HFF-Myc (cell line): Measurements from ENCODE around the gene KCNQ2.

Experiments
- DNase-seq: peaks from one replicate; pipeline ENCODE4 v3.0.0-alpha.2; 2011; ENCODE audit warnings: low read depth; ENCODE audit errors: extremely low read depth
- H3K4me3 ChIP-seq: replicated peaks from 2 replicates; pipeline ENCODE4 v1.5.1; 2011; ENCODE audit warnings: low read depth, mild to moderate bottlenecking, control low read depth, low read length
- TF ChIP-seq, protein P1 (sequence below): IDR thresholded peaks from 2 replicates; pipeline ENCODE4 v1.5.1; 2012; ENCODE audit warnings: mild to moderate bottlenecking, low read depth, low read length, control low read depth; ENCODE audit errors: missing control alignments

The KCNQ2 gene

DNA sequence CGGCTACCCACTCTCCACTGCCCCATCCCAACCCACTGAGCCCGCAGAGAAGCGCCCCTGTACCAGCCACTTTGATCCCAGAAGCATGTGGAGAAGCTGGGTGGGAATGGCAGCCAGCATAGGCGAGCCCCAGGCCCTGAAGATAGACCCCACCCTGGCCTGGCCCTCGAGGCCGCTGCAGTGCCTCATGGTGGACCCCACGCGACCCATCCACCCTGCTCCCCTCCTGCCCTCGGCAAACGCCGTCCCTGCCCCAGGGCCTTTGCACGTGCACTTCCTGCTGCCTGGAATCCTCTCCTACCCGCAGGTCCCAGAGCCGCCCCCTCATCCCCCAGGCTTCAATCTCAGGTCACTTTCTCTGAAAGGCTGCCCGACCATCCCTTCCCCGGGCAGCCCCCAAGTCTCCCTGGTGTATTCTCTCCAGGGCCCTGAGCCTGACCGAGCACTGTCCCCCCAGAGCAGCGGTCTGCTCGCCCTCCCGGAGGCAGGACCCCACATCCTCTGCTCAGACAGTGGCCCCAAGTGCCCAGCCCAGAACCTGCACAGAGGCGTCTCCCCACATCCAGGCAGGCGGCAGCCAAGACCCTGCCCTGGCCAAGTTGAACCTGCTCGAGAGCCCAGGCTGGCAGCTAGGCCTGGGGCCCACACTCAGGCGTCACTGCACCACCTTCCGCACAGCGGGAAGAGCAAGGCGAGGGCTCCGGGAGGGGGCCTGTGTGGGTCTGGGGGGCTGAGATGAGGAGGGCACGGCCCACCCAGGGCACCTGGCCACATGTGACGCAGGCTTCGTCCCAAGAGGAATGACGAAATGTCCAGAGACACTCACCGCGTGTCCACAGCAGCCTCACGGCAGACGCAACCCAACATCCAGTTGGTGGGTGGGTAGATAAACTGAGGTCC lies 14.0 kb downstream of the KCNQ2 start:
- TF ChIP-seq, protein P1, sequence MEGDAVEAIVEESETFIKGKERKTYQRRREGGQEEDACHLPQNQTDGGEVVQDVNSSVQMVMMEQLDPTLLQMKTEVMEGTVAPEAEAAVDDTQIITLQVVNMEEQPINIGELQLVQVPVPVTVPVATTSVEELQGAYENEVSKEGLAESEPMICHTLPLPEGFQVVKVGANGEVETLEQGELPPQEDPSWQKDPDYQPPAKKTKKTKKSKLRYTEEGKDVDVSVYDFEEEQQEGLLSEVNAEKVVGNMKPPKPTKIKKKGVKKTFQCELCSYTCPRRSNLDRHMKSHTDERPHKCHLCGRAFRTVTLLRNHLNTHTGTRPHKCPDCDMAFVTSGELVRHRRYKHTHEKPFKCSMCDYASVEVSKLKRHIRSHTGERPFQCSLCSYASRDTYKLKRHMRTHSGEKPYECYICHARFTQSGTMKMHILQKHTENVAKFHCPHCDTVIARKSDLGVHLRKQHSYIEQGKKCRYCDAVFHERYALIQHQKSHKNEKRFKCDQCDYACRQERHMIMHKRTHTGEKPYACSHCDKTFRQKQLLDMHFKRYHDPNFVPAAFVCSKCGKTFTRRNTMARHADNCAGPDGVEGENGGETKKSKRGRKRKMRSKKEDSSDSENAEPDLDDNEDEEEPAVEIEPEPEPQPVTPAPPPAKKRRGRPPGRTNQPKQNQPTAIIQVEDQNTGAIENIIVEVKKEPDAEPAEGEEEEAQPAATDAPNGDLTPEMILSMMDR: no peak
- DNase-seq: no peak
- H3K4me3 ChIP-seq: no peak overlapping the region

- no peak for DNase-seq
- no peak overlapping the region for H3K4me3 ChIP-seq
Observed at GRCh38 chr20:63457737-63458136, 14.7 kb downstream of the KCNQ2 start.

DNA sequence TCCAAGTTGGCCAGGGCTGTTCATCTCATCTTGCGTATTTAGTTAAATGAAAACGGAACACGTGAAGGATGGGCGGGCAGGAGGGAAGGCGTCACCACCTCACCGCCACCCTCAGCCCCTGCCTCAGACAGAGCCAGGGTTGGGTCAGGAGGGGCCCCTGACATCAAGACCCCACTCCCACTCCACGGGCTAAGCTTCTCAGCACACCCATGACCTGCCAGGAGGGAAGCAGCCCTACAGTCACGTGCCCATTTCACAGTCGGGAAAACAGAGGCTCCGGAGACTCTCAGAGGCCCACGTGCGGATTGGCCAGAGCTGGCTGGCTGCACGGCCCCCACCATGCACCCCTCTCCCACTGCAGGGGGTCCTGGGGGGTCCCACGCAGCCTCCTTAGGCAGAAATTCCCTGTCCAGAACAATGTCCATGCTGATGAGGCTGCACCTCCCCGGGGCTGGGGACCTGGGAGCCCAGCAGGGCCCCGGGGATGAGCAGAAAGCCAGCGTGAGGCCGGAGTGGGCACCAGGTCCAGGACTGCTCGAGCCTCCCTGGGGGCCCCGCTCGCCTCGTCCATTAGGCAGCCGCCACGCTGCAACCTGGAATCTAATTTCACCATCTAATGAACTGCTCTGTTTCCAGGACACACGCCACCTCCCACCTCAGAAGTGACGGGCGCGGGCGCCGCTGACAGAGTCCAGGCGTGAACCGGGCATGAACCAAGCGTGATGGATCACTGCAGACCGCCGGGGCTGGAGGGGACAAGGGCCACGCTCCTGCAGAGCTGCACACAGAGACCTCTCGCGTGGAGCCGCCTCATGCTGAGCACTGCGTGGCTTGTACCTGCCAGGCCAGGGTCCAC lies 15.8 kb downstream of the KCNQ2 start:
- DNase-seq: no peak
- no peak overlapping the region for H3K4me3 ChIP-seq
- TF ChIP-seq, protein P1: no peak

More at GRCh38 chr20:63457737-63458136, 14.7 kb downstream of the KCNQ2 start:
- TF ChIP-seq, protein P1: no peak

GRCh38 chr20:63455568-63455859 lies 16.9 kb downstream of the KCNQ2 start:
- DNase-seq: no peak
- TF ChIP-seq, protein P1: no peak
- H3K4me3 ChIP-seq: no peak overlapping the region

DNA sequence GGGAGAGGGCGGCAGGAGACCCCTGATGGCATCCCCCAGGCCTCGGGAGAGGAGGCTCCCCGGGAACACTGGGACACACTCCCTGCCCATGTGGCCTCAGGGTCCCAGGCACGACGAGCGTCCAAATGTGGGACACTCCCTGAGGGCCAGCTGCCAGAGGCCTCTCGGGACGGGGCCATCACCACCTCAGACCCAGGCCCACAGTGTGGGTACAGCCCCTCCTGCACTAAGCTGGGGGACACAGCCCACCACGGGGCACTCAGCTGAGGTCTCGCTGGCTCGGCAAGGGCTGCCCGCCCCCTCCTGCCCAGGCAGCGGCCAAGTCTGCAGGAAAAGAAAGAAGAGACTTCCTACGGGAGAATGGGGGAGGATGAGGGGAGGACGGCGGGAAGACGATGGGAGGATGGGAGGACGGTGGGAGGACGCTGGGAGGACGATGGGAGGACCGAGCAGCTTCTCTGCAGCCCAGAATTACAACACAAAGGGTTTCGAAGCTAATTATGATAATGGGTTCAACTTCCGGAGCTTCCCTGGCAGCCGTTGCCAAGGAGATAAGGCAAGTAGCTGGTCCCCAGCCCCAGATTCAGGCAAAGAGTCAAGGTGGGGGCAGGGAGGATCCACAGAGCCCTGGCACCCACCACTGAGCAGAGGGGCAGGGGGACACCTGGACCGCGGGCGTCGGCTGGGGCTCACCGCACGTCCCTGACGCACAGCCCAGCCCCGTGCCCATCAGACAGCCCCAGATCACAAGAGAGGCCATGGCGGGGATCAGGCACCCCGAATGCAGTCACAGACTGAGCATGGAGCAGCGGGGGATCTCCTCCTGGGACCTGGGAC lies 17.5 kb downstream of the KCNQ2 start:
- no peak for DNase-seq
- no peak overlapping the region for H3K4me3 ChIP-seq
- TF ChIP-seq, protein P1: no peak

DNA sequence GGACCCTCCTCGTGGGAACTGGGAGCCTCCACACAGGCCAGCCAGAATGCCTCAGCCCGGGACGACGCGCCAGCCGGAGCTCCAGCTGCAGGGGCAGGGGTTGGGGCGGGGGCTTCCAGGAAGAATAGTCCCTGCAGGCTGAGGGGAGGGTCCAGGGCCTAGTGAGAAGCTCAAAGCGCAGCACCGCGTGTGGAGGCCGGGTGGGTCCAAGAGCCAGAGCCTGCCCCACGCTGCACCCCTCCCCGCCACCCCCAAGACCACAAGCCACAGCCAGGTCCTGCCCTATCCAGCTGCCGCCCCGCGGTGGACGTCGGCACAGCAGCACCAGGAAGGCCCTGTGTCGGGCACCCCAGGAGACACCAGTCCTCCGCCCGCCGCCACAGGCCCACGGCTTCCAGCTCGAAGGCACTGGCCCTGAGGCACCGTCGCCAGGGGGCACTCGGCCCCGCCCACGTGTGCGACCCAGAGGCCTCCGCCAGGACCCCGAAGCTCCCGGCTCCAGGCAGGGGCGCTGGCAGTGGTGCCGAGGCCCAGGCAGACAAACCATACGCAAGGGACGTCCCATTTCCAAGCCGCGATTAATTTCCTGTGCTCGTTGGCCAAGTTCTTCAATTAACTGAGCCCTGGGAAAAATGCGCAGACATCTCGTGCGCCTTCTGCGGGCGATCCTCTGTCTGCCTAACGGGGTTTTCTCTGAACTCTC lies 19.5 kb downstream of the KCNQ2 start:
- TF ChIP-seq, protein P1: no peak
- H3K4me3 ChIP-seq: no peak overlapping the region
- no peak for DNase-seq
